ENCODE measurements around the gene SPATA32.

SPATA32 gene

GRCh38 chr17:45288825-45289224 lies 26.9 kb upstream of the SPATA32 start:
- DNase-seq: no peak
- H3K18ac ChIP-seq (ENCODE audit: low read length): no peak overlapping the region
- no peak overlapping the region for H2BK5ac ChIP-seq (ENCODE audit: low read depth, low read length, poor library complexity)
- WGBS (ENCODE audit: extremely low coverage, insufficient coverage, insufficient read length): no CpG with 5 or more reads among the region's 10 CpGs
- no peak overlapping the region for H3K27ac ChIP-seq (ENCODE audit: low read depth, low read length)
- H2AK5ac ChIP-seq (ENCODE audit: low read length): no peak overlapping the region
- H3K79me2 ChIP-seq (ENCODE audit: control insufficient read depth, insufficient read depth, low read length, poor library complexity): no peaks in the 10 kb centered on the region
- no peak overlapping the region for H3K4ac ChIP-seq (ENCODE audit: low read depth, low read length)
- H3K9ac ChIP-seq (ENCODE audit: low read length): no peak overlapping the region
- H4K12ac ChIP-seq (ENCODE audit: low read depth, low read length): no peak overlapping the region
- H3K79me1 ChIP-seq (ENCODE audit: low read length): peaks cover 2% of the 10 kb centered on the region
- H3K4me3 ChIP-seq (ENCODE audit: low read depth, low read length): no peak overlapping the region
- peaks cover 18 to 25% of the 10 kb centered on the region in 2 experiments for H3K36me3 ChIP-seq (ENCODE audit: control insufficient read depth in 1 of 2, insufficient read depth in 2 of 2, low read length in 2 of 2)
- peaks cover 12 to 16% of the 10 kb centered on the region in 2 experiments for H3K4me1 ChIP-seq (ENCODE audit: control insufficient read depth in 1 of 2, insufficient read depth in 2 of 2, low read length in 2 of 2)
- H3K4me2 ChIP-seq (ENCODE audit: low read length): no peak overlapping the region
- no peaks in the 10 kb centered on the region for H3K9me3 ChIP-seq (ENCODE audit: insufficient read depth, low read depth, low read length)
- H2AFZ ChIP-seq (ENCODE audit: insufficient read depth, low read length, poor library complexity): no peak overlapping the region
- H3K14ac ChIP-seq (ENCODE audit: low read length): no peak overlapping the region
- no peak overlapping the region for H2BK120ac ChIP-seq (ENCODE audit: insufficient read depth, low read length, poor library complexity)
- no peak overlapping the region for H3K23ac ChIP-seq (ENCODE audit: low read length)
- no peaks in the 10 kb centered on the region for H3K27me3 ChIP-seq (ENCODE audit: insufficient read depth, low read length)
- no peak overlapping the region for H4K91ac ChIP-seq (ENCODE audit: low read depth, low read length)
- no peak overlapping the region for H4K8ac ChIP-seq (ENCODE audit: low read depth, low read length)
- no peak overlapping the region for H2BK12ac ChIP-seq (ENCODE audit: low read length)

- no peak overlapping the region for H3K9ac ChIP-seq (ENCODE audit: low read length)
- no peaks in the 10 kb centered on the region for H3K27me3 ChIP-seq (ENCODE audit: insufficient read depth, low read length)
- no peak overlapping the region for H3K27ac ChIP-seq (ENCODE audit: low read depth, low read length)
- no peak overlapping the region for H3K14ac ChIP-seq (ENCODE audit: low read length)
- no peak overlapping the region for H3K4me2 ChIP-seq (ENCODE audit: low read length)
- H2BK12ac ChIP-seq (ENCODE audit: low read length): no peak overlapping the region
- H2AFZ ChIP-seq (ENCODE audit: insufficient read depth, low read length, poor library complexity): no peak overlapping the region
- no CpG with 5 or more reads among the region's 10 CpGs for WGBS (ENCODE audit: extremely low coverage, insufficient coverage, insufficient read length)
- H3K79me1 ChIP-seq (ENCODE audit: low read length): peaks cover 2% of the 10 kb centered on the region
- H2AK5ac ChIP-seq (ENCODE audit: low read length): no peak overlapping the region
- no peak overlapping the region for H4K8ac ChIP-seq (ENCODE audit: low read depth, low read length)
- peaks cover 8 to 9% of the 10 kb centered on the region in 2 experiments for H3K4me1 ChIP-seq (ENCODE audit: control insufficient read depth in 1 of 2, insufficient read depth in 2 of 2, low read length in 2 of 2)
- H4K91ac ChIP-seq (ENCODE audit: low read depth, low read length): no peak overlapping the region
- peaks cover 27 to 34% of the 10 kb centered on the region in 2 experiments for H3K36me3 ChIP-seq (ENCODE audit: control insufficient read depth in 1 of 2, insufficient read depth in 2 of 2, low read length in 2 of 2)
- H3K4ac ChIP-seq (ENCODE audit: low read depth, low read length): no peak overlapping the region
- no peak overlapping the region for H3K18ac ChIP-seq (ENCODE audit: low read length)
- H2BK120ac ChIP-seq (ENCODE audit: insufficient read depth, low read length, poor library complexity): no peak overlapping the region
- no peak overlapping the region for H4K12ac ChIP-seq (ENCODE audit: low read depth, low read length)
- no peaks in the 10 kb centered on the region for H3K9me3 ChIP-seq (ENCODE audit: insufficient read depth, low read depth, low read length)
- DNase-seq: no peak
- H3K4me3 ChIP-seq (ENCODE audit: low read depth, low read length): no peak overlapping the region
- no peak overlapping the region for H2BK5ac ChIP-seq (ENCODE audit: low read depth, low read length, poor library complexity)
- no peak overlapping the region for H3K23ac ChIP-seq (ENCODE audit: low read length)
- H3K79me2 ChIP-seq (ENCODE audit: control insufficient read depth, insufficient read depth, low read length, poor library complexity): no peaks in the 10 kb centered on the region
Measured at GRCh38 chr17:45287526-45288500, 25.9 kb upstream of the SPATA32 start.

- no peaks in the 10 kb centered on the region for H3K79me2 ChIP-seq (ENCODE audit: control insufficient read depth, insufficient read depth, low read length, poor library complexity)
- H3K36me3 ChIP-seq (ENCODE audit: control insufficient read depth in 1 of 2, insufficient read depth in 2 of 2, low read length in 2 of 2): peaks cover 27 to 38% of the 10 kb centered on the region in 2 experiments
- H3K18ac ChIP-seq (ENCODE audit: low read length): no peak overlapping the region
- H4K12ac ChIP-seq (ENCODE audit: low read depth, low read length): no peak overlapping the region
- no peaks in the 10 kb centered on the region for H3K9me3 ChIP-seq (ENCODE audit: insufficient read depth, low read depth, low read length)
- no peak overlapping the region for H3K4me2 ChIP-seq (ENCODE audit: low read length)
- no peak overlapping the region for H3K4me3 ChIP-seq (ENCODE audit: low read depth, low read length)
- H3K27me3 ChIP-seq (ENCODE audit: insufficient read depth, low read length): no peaks in the 10 kb centered on the region
- no peak overlapping the region for H3K27ac ChIP-seq (ENCODE audit: low read depth, low read length)
- no peak overlapping the region for H3K23ac ChIP-seq (ENCODE audit: low read length)
- no peak overlapping the region for H2BK120ac ChIP-seq (ENCODE audit: insufficient read depth, low read length, poor library complexity)
- H4K8ac ChIP-seq (ENCODE audit: low read depth, low read length): no peak overlapping the region
- H2AFZ ChIP-seq (ENCODE audit: insufficient read depth, low read length, poor library complexity): no peak overlapping the region
- no CpG with 5 or more reads among the region's 5 CpGs for WGBS (ENCODE audit: extremely low coverage, insufficient coverage, insufficient read length)
- no peak for DNase-seq
- peaks cover 8 to 9% of the 10 kb centered on the region in 2 experiments for H3K4me1 ChIP-seq (ENCODE audit: control insufficient read depth in 1 of 2, insufficient read depth in 2 of 2, low read length in 2 of 2)
- no peak overlapping the region for H2BK5ac ChIP-seq (ENCODE audit: low read depth, low read length, poor library complexity)
- H3K9ac ChIP-seq (ENCODE audit: low read length): no peak overlapping the region
- H2AK5ac ChIP-seq (ENCODE audit: low read length): no peak overlapping the region
- no peak overlapping the region for H2BK12ac ChIP-seq (ENCODE audit: low read length)
- H3K79me1 ChIP-seq (ENCODE audit: low read length): peaks cover 2% of the 10 kb centered on the region
- no peak overlapping the region for H4K91ac ChIP-seq (ENCODE audit: low read depth, low read length)
- no peak overlapping the region for H3K14ac ChIP-seq (ENCODE audit: low read length)
- no peak overlapping the region for H3K4ac ChIP-seq (ENCODE audit: low read depth, low read length)
Measured at GRCh38 chr17:45286286-45286685, 24.4 kb upstream of the SPATA32 start.

DNA sequence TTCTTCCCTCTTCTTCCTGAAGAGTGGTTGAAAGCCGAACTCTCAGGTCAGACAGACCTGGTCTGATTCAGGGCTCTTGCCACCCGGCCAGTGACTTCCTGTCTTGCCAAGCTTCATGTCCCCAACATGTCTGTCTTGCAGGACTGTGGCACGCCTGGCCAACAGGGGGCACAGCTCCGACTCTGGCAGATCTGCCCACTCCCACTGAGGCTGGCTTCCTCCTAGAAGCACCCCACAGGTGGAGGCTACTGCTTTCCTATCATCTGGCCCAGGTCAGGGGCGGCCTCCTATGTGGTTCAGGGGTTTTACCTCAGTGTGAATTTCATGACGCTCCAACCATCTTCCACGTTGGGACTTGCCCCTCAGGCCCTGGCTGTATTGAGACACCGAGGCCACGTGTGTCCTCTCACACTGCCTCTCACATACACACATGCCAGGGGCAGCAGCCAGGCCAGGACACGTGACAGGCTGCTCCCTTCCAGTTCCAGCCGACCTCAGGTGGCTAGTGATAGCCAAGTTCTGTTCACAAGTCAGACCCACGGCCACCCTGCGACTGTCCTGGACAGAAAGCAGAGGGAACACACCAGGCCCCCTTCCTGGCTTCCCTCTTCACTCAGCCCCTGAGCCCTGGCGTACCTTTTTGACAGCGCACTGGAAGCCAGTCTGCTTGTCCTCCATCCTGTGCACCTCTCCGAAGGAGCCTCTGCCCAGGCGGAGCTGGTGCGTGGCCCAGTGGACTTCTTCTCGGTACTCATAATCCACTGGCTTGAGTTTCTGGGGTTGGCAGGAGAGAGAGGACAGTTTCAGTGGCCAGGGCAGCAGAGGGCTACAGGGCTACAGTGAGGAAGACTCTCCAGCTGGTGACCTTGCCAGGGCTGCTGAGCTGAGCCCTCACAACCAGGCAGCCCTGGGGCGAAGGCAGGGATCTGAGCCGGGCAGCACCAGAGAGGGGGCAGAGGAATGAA lies 22.6 kb upstream of the SPATA32 start:
- H3K4me1 ChIP-seq (ENCODE audit: control insufficient read depth in 1 of 2, insufficient read depth in 2 of 2, low read length in 2 of 2): no peaks in the 10 kb centered on the region
- no peaks in the 10 kb centered on the region for H3K79me2 ChIP-seq (ENCODE audit: control insufficient read depth, insufficient read depth, low read length, poor library complexity)
- no peaks in the 10 kb centered on the region for H3K9me3 ChIP-seq (ENCODE audit: insufficient read depth, low read depth, low read length)
- no peak overlapping the region for H4K8ac ChIP-seq (ENCODE audit: low read depth, low read length)
- no peak overlapping the region for H2AK5ac ChIP-seq (ENCODE audit: low read length)
- H2BK5ac ChIP-seq (ENCODE audit: low read depth, low read length, poor library complexity): no peak overlapping the region
- H2BK12ac ChIP-seq (ENCODE audit: low read length): no peak overlapping the region
- H3K27me3 ChIP-seq (ENCODE audit: insufficient read depth, low read length): no peaks in the 10 kb centered on the region
- H3K4me3 ChIP-seq (ENCODE audit: low read depth, low read length): no peak overlapping the region
- H3K4me2 ChIP-seq (ENCODE audit: low read length): no peak overlapping the region
- no peak overlapping the region for H2BK120ac ChIP-seq (ENCODE audit: insufficient read depth, low read length, poor library complexity)
- no peak overlapping the region for H3K23ac ChIP-seq (ENCODE audit: low read length)
- no peak for DNase-seq
- H3K36me3 ChIP-seq (ENCODE audit: control insufficient read depth in 1 of 2, insufficient read depth in 2 of 2, low read length in 2 of 2): peaks cover 27 to 38% of the 10 kb centered on the region in 2 experiments
- H3K79me1 ChIP-seq (ENCODE audit: low read length): no peaks in the 10 kb centered on the region
- H4K12ac ChIP-seq (ENCODE audit: low read depth, low read length): no peak overlapping the region
- no peak overlapping the region for H4K91ac ChIP-seq (ENCODE audit: low read depth, low read length)
- H3K4ac ChIP-seq (ENCODE audit: low read depth, low read length): no peak overlapping the region
- no peak overlapping the region for H3K27ac ChIP-seq (ENCODE audit: low read depth, low read length)
- no peak overlapping the region for H3K18ac ChIP-seq (ENCODE audit: low read length)
- no peak overlapping the region for H3K14ac ChIP-seq (ENCODE audit: low read length)
- no peak overlapping the region for H2AFZ ChIP-seq (ENCODE audit: insufficient read depth, low read length, poor library complexity)
- no CpG with 5 or more reads among the region's 21 CpGs for WGBS (ENCODE audit: extremely low coverage, insufficient coverage, insufficient read length)
- no peak overlapping the region for H3K9ac ChIP-seq (ENCODE audit: low read length)

Data from trophoblast cell (in vitro differentiated cells and primary cell).